HG03108 (cell line): ENCODE measurements around the gene UTY.
"Not testable (repeated sequence)": the region's sequence is repeated elsewhere in the genome, so short reads cannot be mapped to it uniquely, and the experiment has no call there.

Experiments used
- ATAC-seq: cut with Tn5 transposase; IDR thresholded peaks from one replicate; pipeline ENCODE4 v1.9.1; 2021; ENCODE audit warnings: moderate library complexity; ENCODE audit not compliant: unreplicated experiment

Gene UTY

DNA sequence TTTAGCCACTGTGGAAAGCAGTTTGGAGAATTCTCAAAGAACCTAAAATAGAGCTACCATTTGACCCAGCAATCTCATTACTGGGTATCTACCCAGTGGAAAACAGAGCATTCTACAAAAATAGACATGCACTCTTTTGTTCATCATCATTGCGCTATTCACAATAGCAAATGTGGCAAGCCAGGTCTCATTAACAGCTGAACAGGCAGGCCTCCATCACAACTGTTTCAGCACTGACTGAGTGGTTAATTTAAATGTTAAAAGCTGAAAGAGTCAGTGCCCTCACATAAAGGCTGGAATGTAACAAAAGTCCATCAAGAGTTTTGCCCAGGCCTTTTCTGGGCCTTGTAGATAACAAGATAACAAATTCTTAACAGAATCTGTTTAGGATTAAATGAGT lies 166.9 kb downstream of the UTY start:
- ATAC-seq: no peak

DNA sequence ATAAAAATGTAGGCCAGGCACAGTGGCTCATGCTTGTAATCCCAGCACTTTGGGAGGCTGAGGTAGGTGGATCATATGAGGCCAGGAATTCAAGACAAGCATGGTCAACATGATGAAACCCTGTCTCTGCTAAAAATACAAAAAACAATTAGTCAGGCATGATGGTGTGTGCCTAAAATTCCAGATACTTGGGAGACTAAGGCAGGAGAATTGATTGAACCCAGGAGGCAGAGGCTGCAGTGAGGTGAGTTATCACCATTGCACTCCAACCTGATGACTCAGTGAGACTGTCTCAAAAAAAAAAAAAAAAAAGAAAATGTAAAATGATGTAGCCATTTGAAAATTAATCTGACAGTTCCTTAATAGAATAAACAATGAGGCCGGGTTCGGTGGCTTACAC lies 171.9 kb downstream of the UTY start:
- no peak for ATAC-seq

DNA sequence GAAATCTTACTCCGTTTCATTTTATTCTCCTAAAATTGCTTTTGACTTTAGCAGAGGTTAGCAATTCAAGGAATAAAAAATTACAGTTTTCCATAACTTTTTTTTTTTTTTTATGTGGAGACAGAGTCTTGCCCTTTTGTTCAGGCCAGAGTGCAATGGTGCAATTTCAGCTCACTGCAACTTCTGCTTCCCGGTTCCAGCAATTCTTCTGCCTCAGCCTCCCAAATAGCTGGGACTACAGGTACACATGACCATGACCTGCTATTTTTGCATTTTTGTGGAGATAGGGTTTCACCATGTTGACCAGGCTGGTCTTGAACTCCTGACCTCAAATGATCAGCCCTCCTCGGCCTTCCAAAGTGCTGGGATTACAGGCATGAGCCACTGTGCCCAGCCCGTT lies 179.0 kb downstream of the UTY start:
- ATAC-seq: no peak

DNA sequence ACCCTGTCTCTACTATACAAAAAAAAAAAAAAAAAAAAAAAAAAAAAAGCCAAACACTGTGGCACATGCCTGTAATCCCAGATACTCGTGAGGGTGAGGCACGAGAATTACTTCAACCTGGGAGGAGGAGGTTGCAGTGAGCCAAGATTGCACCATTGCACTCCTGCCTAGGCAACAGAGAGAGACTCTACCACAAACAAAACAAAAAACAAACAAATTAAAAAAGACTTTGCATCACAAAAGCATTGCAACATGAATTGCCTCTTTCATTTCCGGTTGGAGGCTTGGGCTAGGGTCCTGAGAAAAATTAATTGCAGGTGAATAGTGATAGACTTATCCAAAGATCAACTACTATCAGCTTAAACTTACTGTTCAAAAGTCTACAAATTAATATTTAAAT lies 180.4 kb downstream of the UTY start:
- no peak for ATAC-seq

DNA sequence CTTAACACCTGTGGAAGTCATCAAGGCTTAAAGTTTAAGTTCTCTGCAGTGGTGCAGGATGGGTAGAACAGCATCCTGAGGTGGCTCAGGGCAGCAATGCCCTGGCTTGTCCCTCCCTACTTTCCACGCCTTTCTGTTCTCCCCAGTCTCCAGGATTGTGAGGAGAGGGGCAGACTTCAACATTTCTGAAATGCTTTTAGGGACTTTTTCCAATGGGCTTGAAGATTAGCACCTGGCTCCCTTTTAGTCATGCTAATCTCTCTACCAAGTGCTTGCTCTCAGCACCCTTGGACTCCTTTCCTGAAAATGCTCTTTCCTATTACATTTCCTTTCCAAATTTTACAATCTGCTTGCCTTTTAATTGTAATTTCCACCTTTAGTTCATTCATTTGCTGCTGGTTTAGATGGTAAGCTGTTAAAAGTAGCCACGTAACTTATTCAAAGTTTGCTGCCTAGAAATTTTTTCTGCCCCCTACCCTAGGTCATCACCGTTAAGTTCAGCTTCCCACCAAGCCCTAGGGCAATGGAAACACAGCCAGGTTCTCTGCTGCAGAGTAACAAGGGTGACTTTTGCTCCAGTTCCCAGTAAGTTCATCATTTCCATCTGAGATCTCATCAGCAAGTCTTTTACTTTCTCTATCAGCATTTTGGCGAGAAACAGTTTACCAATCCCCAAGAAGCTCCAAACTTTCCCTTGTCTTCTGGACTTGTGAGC lies 183.5 kb downstream of the UTY start:
- ATAC-seq: no peak

DNA sequence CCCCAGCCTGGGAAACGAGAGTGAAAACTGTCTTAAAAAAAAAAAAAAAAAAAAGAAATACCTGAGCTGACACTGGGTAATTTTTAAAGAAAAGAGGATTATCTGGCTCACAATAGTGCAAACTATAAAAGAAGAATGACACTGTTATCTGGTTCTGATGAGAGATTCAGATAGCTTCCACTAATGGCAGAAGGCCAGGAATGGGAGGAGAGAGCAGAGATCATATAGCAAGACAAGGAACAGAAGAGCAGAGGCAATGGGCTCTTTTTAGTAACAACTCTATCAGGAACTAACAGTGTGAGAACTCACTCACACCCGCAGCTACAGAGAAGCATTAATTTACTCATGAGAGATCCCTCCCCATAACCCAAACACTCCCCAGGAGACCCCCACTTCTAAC lies 184.8 kb downstream of the UTY start:
- no peak for ATAC-seq

DNA sequence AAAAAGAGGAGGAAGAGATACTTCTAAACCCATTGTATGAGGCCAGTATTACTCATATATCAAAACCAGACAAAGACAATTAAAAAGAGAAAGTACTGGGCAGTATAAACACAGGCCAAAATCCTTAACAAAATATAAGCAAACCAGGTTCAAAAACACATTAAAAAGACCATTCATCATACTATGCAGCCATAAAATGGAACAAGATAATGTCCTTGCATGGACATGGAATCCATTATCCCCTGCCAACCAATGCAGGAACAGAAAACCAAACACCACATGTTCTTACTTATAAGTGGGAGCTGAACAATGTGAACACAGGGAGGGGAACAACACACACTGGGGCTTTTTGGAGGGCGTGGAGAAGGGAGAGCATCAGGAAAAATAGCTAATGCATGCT lies 188.6 kb downstream of the UTY start:
- ATAC-seq: no peak

DNA sequence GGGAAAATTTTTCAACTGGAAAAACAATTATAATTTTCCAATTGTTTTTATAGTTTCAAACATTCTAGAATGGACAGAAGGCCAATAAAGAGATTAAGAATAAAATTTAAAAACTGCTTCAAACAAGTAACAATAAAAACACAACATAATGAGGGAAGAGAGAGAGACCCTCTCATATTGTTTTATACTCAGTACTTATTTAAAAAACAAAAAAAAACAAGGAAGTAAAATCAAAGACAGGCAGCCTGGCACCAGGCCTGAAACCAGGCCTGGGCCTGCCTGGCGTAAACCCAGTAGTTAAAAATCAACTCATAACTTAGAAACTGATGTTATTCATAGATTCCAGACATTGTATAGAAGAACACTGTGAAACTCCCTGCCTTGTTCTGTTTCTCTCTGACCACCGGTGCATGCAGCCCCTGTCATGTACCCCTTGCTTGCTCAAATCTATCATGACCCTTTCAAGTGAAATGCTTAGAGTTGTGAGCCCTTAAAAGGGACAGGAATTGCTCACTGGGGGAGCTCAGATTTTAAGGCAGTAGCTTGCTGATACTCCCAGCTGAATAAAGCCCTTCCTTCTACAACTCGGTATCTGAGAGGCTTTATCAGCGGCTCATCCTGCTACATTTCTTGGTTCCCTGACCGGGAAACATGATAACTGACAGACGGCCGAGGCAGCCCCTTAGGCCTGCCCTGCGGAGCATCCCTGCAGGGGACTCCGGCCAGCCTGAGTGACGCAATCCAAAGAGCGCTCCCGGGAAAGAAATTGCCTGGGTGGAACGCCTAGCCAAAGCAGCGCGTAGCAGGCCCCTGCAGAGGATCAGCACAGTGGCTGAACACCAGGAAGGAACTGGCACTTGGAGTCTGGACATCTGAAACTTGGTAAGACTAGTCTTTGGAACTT lies 197.4 kb downstream of the UTY start:
- ATAC-seq: not testable (repeated sequence)

DNA sequence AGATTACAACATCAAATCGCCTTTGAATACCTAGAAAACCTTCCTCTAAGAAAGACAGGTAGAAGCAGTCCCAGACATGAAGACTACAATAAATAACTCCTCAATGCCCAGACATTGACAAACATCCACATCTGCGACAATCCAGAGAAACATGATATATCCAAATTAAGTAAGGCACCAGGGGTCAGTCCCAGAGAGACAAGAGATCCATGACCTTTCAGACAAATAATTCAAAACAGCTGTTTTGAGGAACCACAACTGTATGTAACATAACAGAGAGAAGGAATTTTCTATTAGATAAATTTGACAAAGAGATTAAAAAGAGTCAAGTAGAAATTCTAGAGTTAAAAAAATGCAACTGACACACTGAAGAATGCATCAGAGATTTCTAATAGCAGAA lies 200.3 kb downstream of the UTY start:
- no peak for ATAC-seq

DNA sequence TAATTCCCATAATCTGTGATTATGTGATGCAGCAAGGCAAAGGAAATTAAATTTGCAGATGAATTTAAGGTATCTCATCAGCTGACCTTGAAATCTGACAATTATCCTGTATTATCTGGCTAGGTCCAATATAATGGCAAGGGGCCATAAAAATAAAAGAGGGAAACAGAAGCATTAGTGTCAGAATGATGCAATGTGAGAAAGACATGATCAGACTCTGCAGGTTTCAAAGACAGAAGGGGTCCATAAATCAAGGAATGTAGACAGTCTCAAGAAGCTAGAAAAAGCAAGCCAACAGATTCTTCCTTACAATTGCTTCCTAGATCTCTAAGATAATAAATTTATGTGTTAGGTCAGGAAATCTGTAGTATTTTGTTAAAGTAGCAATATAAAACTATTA lies 208.1 kb downstream of the UTY start:
- ATAC-seq: no peak

DNA sequence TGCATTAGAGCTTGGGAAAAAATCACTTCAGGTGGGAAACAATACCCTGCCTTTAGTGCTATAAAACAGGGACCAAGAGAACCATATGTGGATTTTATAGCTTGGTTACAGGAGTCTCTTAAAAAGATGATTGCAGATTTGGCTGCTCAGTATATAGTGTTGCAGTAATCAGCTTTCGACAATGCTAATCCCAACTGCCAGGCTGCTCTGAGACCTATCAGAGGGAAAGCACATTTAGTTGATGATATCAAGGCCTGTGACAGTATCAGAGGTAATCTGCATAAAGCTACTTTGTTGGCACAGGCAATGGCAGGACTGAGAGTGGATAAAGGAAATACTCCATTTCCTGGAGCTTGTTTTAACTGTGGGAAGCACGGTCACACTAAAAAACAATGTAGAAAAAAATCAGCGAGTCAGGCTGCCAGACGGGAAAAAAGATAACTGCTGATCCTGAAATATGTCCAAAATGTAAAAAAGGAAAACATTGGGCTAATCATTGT lies 225.8 kb downstream of the UTY start:
- ATAC-seq: not testable (repeated sequence)

DNA sequence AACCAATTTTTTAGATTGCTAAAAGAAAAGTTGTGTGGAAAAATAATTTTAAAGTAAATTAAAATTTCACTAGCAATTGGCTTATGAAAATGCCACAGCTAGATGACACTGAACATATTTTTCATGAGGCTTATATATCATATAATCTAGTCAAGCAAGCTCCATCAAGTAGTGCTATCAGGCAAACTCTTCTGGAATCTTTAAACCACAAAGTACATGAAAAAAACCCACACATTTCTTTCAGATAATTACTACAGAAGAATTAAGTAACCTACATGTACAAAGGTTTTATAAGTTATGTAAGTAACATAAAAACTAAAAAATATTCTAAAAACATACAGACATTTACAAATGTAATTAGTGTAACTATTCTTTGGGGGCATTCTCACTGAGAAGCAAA lies 229.4 kb downstream of the UTY start:
- no peak for ATAC-seq

DNA sequence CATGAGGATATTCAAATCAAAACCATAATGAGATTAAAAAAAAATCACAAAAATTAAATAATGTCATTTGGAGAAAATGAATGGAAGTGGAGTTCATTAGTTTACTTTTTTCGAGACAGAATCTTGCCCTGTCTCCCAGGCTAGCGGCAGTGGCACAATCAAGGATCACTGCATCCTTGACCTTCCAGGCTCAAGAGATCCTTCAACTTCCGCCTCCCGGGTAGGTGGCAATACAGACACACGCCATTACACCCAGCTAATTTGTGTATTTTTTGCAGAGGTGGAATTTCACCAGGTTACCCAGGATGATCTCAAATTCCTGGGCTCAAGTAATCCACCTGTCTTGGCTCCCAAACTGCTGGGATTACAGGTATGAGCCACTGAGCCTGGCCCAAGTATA lies 236.1 kb downstream of the UTY start:
- no peak for ATAC-seq

DNA sequence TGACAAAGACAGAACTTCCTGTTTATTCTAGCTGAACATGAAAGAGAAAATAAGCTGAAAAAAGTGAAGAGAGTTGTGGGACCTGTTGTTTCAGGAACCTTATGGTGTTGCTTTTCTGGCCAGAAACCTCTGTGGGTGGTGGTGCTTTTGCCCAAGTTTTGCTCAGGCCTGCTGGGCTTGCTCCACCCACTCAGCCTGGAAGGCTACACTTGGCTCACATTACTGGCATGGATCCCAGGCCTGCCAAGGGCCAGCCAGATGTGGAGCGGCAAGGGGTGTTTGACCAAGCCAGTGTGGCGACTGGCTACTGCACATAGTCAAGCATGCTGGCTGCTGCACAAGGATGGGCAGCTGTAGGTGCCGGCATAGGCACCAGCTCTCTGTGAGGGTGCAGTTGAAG lies 245.9 kb downstream of the UTY start:
- no peak for ATAC-seq

DNA sequence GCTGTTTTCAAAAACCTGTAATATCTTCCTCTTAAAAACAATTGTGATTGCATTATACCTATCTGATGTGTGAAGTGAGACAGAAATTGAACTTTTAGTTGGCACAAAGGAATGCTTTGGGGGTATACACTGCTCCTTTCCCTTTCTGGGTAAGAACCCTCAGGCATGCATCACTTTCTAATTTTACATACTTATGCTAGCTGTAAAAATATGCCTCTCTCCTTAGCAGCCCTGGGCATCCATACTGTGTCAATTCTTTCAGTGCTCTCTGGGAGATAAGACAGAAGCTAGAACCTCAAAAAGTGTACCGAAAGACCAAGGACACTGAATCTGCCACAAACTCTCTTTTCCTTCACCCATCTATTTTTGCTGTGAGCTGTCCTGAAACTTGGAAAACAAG lies 246.7 kb downstream of the UTY start:
- ATAC-seq: no peak

DNA sequence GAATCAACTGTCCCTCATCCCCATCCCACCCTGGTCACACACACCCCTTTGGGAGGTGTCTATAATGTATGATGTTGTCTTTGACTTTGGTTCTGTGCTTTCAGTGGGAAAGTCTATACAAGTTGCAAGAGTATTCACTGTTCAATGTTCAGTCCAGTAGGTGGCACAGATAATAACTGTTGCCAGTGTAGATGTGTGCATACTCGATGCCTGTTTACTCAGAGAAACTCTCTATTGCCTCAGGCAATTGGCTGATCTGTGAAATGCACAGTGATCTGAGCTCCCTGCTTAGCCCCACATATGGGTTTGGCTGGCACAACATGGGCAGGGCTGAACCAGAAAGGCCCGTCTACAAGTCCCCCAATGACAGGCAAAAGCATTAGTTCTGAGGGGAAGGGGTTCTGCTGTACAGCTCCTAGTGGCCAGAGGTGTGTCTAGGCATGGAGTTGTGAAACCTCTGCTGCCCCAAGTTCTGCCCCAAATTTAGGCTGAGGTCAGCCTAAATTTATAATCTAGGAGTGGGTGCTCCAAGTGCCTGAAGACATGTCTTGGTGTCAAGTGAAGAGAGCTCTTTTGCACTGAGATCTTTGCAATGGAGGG lies 252.4 kb downstream of the UTY start:
- no peak for ATAC-seq

DNA sequence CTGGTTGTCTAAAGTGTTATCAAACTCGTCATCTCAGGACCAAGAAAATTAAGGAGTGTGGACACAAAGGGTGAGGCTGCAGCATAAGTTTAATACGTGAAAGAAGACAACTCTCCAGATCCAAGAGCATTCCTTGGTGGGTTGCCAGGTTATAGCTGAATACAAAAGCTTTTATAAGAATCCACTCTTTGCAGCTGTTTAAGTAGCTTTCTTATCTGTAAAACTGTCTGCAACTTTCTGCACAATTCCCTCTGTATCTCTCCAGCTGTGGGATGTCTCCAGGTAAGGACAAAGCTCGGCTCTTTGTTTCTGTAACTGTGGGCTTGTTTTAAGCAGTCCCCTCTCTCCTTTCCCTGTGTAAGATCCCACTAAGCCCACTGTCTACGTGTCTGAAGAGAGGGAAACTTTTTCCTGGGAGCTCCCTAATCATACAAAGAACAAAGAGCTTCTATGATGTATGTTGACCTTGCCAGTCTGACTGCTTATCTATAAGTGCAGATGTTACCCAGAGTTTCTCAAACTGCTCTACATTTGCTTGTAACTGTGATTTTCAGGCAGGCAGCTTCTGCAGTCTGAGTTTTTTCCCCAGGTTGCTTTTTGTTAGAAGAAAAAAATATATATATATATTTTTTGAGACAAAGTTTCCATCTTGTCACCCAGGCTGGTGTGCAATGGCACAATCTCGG lies 268.7 kb downstream of the UTY start:
- ATAC-seq: no peak

DNA sequence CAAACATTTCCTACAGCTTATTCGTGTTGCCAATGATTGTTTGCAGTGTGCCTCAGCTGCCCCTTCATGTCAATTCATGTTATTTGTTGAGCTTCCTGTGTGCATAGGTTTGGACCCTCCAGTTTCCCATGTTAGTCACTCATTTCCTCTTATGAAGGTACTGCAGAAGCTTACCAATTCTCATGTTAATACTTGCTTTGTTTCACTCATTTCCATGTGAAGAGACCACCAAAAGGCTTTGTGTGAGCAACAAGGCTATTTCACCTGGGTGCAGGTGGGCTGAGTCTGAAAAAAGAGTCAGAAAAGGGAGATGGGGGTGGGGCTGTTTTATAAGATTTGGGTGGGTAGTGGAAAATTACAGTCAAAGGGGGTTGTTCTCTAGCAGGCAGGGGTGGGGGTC lies 274.6 kb downstream of the UTY start:
- no peak for ATAC-seq
